Activated T-helper 1 cell treated with Interleukin-2 at 50 U/mL for 16 hours (primary cell): ENCODE data around the gene DTNBP1.
"Not testable (repeated sequence)": the region's sequence is repeated elsewhere in the genome, so short reads cannot be mapped to it uniquely, and the experiment has no call there.

Experiments used
- DNase-seq: peaks from one replicate; pipeline ENCODE4 v3.0.0-alpha.2; 2020; ENCODE audit warnings: low read depth

DTNBP1 gene

GRCh38 chr6:15556711-15557110, 106.1 kb downstream of the DTNBP1 start:
- DNase-seq, result no peak

- DNase-seq, result no peak
These were observed 107.5 kb downstream of the DTNBP1 start for GRCh38 chr6:15555101-15556038.

GRCh38 chr6:15554728-15555100, 108.1 kb downstream of the DTNBP1 start:
- DNase-seq, result no peak

GRCh38 chr6:15553736-15554294, 109.0 kb downstream of the DTNBP1 start:
- no peak for DNase-seq

- no peak for DNase-seq
These were observed 109.8 kb downstream of the DTNBP1 start for GRCh38 chr6:15553031-15553430.

GRCh38 chr6:15551798-15552197, 111.0 kb downstream of the DTNBP1 start:
- no peak for DNase-seq

- no peak for DNase-seq
These were observed 111.6 kb downstream of the DTNBP1 start for GRCh38 chr6:15551262-15551661.

- DNase-seq, result no peak
These were observed 112.2 kb downstream of the DTNBP1 start for GRCh38 chr6:15550546-15551123.

- no peak for DNase-seq
These were observed 113.5 kb downstream of the DTNBP1 start for GRCh38 chr6:15549371-15549770.

GRCh38 chr6:15547400-15547799, 115.4 kb downstream of the DTNBP1 start:
- DNase-seq, result no peak

GRCh38 chr6:15546591-15546990, 116.2 kb downstream of the DTNBP1 start:
- DNase-seq, result no peak

- no peak for DNase-seq
These were observed 118.4 kb downstream of the DTNBP1 start for GRCh38 chr6:15544321-15544900.

GRCh38 chr6:15543332-15543917, 119.4 kb downstream of the DTNBP1 start:
- DNase-seq, result not testable (repeated sequence)

GRCh38 chr6:15539722-15540270, 123.0 kb downstream of the DTNBP1 start:
- DNase-seq, result no peak

GRCh38 chr6:15538766-15539495, 123.9 kb downstream of the DTNBP1 start:
- DNase-seq, result no peak

GRCh38 chr6:15538106-15538505, 124.7 kb downstream of the DTNBP1 start:
- no peak for DNase-seq

- DNase-seq, result no peak
These were observed 126.5 kb downstream of the DTNBP1 start for GRCh38 chr6:15536198-15536955.

- DNase-seq, result no peak
These were observed 127.2 kb downstream of the DTNBP1 start for GRCh38 chr6:15535495-15536197.

GRCh38 chr6:15534974-15535373, 127.9 kb downstream of the DTNBP1 start:
- no peak for DNase-seq
